ENCODE data around the gene SON. TPM values are rescaled to one million over a fixed set of nuclear protein-coding genes. Genes with fewer than 3 reads are reported as not detected.

SON gene
- polyA plus RNA-seq, 3 donors = 66.4 to 269 (median 184) TPM

DNA sequence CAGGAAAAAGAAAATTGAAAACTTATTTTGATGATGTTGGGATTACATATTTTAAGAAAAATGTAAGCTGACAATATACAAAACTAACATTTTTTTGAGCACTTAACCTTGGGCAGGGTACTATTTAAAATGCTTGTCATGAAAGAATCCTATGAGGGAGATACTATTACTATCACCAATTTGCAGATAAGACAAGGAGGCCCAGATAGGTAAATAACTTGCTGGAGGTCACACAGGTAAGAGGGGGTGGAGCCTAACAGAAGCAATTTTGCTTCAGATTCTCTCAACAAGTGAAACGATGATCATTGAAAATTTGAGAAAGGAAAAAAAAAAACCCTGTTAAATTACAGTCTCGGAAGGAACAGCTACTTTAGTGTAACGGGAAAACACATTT is 2.1 kb upstream of the SON start:
- Histone ChIP-seq H4K20me1 (ENCODE audit: insufficient read depth, low read length) (peaks cover 27% of the 10 kb centered on the region), H2AFZ (ENCODE audit: insufficient read depth, low read depth, low read length, poor library complexity, severe bottlenecking) (no peak overlapping the region), H3K27ac (ENCODE audit: low read depth in 1 of 2, low read length in 2 of 2) (peak overlapping the region in 1 of 2 donors; percentile 98), H3K79me2 (ENCODE audit: insufficient read depth, low read length) (peaks cover 81% of the 10 kb centered on the region), H3K9me3 (replicated peaks in 1 of 2; ENCODE audit: control insufficient read depth in 1 of 2, insufficient read depth in 1 of 2, low read length in 2 of 2) (no peaks in the 10 kb centered on the region), H3K27me3 (ENCODE audit: control insufficient read depth in 2 of 2, insufficient read depth in 2 of 2, low read length in 2 of 2) (no peaks in the 10 kb centered on the region), H3K4me2 (replicated peaks; ENCODE audit: extremely low read depth, low read length, poor library complexity, severe bottlenecking) (peak overlapping the region; percentile 79), H3K9ac (ENCODE audit: insufficient read depth, low read length, poor library complexity, severe bottlenecking) (no peak overlapping the region), H3K36me3 (replicated peaks in 1 of 2; ENCODE audit: control insufficient read depth in 1 of 2, insufficient read depth in 2 of 2, low read length in 2 of 2) (peaks cover 7 to 37% of the 10 kb centered on the region in 2 donors), H3K4me1 (ENCODE audit: control insufficient read depth in 1 of 2, insufficient read depth in 2 of 2, low read length in 2 of 2) (peaks cover 25 to 36% of the 10 kb centered on the region in 2 donors), H3K4me3 (replicated peaks in 1 of 3; ENCODE audit: low read depth in 2 of 3, low read length in 3 of 3) (no peak overlapping the region)
- H3K36me3 Mint-ChIP-seq = peaks cover 27 to 30% of the 10 kb centered on the region in 2 donors
- TF ChIP-seq, protein P1, sequence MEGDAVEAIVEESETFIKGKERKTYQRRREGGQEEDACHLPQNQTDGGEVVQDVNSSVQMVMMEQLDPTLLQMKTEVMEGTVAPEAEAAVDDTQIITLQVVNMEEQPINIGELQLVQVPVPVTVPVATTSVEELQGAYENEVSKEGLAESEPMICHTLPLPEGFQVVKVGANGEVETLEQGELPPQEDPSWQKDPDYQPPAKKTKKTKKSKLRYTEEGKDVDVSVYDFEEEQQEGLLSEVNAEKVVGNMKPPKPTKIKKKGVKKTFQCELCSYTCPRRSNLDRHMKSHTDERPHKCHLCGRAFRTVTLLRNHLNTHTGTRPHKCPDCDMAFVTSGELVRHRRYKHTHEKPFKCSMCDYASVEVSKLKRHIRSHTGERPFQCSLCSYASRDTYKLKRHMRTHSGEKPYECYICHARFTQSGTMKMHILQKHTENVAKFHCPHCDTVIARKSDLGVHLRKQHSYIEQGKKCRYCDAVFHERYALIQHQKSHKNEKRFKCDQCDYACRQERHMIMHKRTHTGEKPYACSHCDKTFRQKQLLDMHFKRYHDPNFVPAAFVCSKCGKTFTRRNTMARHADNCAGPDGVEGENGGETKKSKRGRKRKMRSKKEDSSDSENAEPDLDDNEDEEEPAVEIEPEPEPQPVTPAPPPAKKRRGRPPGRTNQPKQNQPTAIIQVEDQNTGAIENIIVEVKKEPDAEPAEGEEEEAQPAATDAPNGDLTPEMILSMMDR (IDR thresholded peaks at IDR 0.05) = no peak
- H3K27ac Mint-ChIP-seq = peak overlapping the region in 4 of 7 donors; percentile 57 to 100 (median 79)
- no peak for DNase-seq
- H3K4me1 Mint-ChIP-seq = peaks cover 32% of the 10 kb centered on the region
- no CpG with 5 or more reads among the region's 3 CpGs for WGBS (ENCODE audit: insufficient coverage)
- H3K9me3 Mint-ChIP-seq = peaks cover 0 to 2% (median 0%) of the 10 kb centered on the region in 7 donors
- H3K4me3 Mint-ChIP-seq = peak overlapping the region in 1 of 2 donors; percentile 0
- intact Hi-C loops (cut with micrococcal nuclease) = loop anchor here (5.0 to 10.0 kb wide), 4 partner anchors 47 to 768 kb away; partner anchors contain the start of genes CRYZL1 (in 1 of the 2), DONSON (in 1 of the 2), ITSN1 (in 1 of the 2) and PAXBP1 (in 1 of the 2)
- H3K27me3 Mint-ChIP-seq (ENCODE audit: low read depth in 3 of 3) = no peaks in the 10 kb centered on the region

DNA sequence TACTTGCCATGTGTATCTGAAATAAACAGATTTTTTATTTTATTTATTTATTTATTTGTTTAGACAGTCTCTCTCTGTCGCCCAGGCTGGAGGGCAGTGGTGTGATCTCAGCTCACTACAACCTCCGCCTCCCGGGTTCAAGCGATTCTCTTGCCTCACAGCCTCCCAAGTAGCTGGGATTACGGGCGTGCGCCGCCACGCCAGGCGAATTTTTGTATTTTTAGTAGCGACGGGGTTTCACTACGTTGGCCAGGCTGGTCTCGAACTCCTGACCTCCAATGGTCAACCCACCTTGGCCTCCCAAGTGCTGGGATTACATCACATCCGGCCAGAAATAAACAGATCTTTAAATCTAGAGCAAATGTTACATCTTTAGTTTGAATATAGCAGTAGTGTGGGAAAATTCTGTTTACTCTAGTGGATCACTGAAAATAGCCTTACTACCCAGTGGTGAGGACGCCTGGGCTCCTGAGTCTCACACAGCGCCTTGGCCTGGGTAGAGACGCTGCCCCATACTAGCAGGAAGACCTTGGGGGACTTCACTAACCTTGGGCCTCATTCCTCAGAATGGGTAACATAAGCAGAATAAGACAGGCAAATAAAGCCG is 1.6 kb upstream of the SON start:
- Histone ChIP-seq H3K4me3 (replicated peaks in 1 of 3; ENCODE audit: low read depth in 2 of 3, low read length in 3 of 3) (peak overlapping the region; percentile 70 to 89 (median 79)), H3K4me1 (ENCODE audit: control insufficient read depth in 1 of 2, insufficient read depth in 2 of 2, low read length in 2 of 2) (peaks cover 26 to 38% of the 10 kb centered on the region in 2 donors), H3K9me3 (replicated peaks in 1 of 2; ENCODE audit: control insufficient read depth in 1 of 2, insufficient read depth in 1 of 2, low read length in 2 of 2) (no peaks in the 10 kb centered on the region), H3K9ac (ENCODE audit: insufficient read depth, low read length, poor library complexity, severe bottlenecking) (peak overlapping the region; percentile 97), H3K27me3 (ENCODE audit: control insufficient read depth in 2 of 2, insufficient read depth in 2 of 2, low read length in 2 of 2) (no peaks in the 10 kb centered on the region), H3K36me3 (replicated peaks in 1 of 2; ENCODE audit: control insufficient read depth in 1 of 2, insufficient read depth in 2 of 2, low read length in 2 of 2) (peaks cover 4 to 32% of the 10 kb centered on the region in 2 donors), H3K4me2 (replicated peaks; ENCODE audit: extremely low read depth, low read length, poor library complexity, severe bottlenecking) (peak overlapping the region; percentile 79), H3K27ac (ENCODE audit: low read depth in 1 of 2, low read length in 2 of 2) (peak overlapping the region; percentile 98 to 100), H3K79me2 (ENCODE audit: insufficient read depth, low read length) (peaks cover 83% of the 10 kb centered on the region), H2AFZ (ENCODE audit: insufficient read depth, low read depth, low read length, poor library complexity, severe bottlenecking) (peak overlapping the region; percentile 66), H4K20me1 (ENCODE audit: insufficient read depth, low read length) (peaks cover 32% of the 10 kb centered on the region)
- Mint-ChIP-seq H3K27me3 (ENCODE audit: low read depth in 3 of 3) (no peaks in the 10 kb centered on the region), H3K27ac (peak overlapping the region; percentile 99 to 100 (median 100)), H3K9me3 (peaks cover 0 to 2% (median 0%) of the 10 kb centered on the region in 7 donors), H3K4me1 (peaks cover 36% of the 10 kb centered on the region), H3K4me3 (peak overlapping the region; percentile 84 to 97), H3K36me3 (peaks cover 25 to 27% of the 10 kb centered on the region in 2 donors)
- 54% methylated on average over 12 of the region's 19 CpGs for WGBS (ENCODE audit: insufficient coverage)
- peak in 1 of 3 donors; percentile 13 for DNase-seq
- TF ChIP-seq, protein P1 (IDR thresholded peaks at IDR 0.05) = no peak
- intact Hi-C loops (cut with micrococcal nuclease) = loop anchor here (5.0 to 10.0 kb wide), 4 partner anchors 46 to 769 kb away; partner anchors contain the start of genes CRYZL1 (in 1 of the 2), DONSON (in 1 of the 2), ITSN1 (in 1 of the 2) and PAXBP1 (in 1 of the 2)
